Measurements from ENCODE around the gene DLL1. TPM values are rescaled to one million over a fixed set of nuclear protein-coding genes. Genes with fewer than 3 reads are reported as not detected.

Gene DLL1
- total RNA-seq, 1 donor from 2014 or later = 3.0 TPM

GRCh38 chr6:170251776-170252571 is 38.9 kb downstream of the DLL1 start:
- no peak for DNase-seq (ENCODE audit: low read depth in 2 of 2)

- no peak for DNase-seq (ENCODE audit: low read depth in 2 of 2)
Measured at GRCh38 chr6:170250981-170251775, 39.7 kb downstream of the DLL1 start.

- no peak for DNase-seq (ENCODE audit: low read depth in 2 of 2)
Measured at GRCh38 chr6:170250455-170250854, 40.4 kb downstream of the DLL1 start.

GRCh38 chr6:170249817-170250216 is 41.1 kb downstream of the DLL1 start:
- DNase-seq (ENCODE audit: low read depth in 2 of 2) = no peak

- DNase-seq (ENCODE audit: low read depth in 2 of 2) = no peak
Measured at GRCh38 chr6:170248861-170249600, 41.8 kb downstream of the DLL1 start.

- no peak for DNase-seq (ENCODE audit: low read depth in 2 of 2)
Measured at GRCh38 chr6:170248111-170248805, 42.6 kb downstream of the DLL1 start.

GRCh38 chr6:170247178-170247701 is 43.6 kb downstream of the DLL1 start:
- no peak for DNase-seq (ENCODE audit: low read depth in 2 of 2)

- DNase-seq (ENCODE audit: low read depth in 2 of 2) = no peak
Measured at GRCh38 chr6:170245475-170245992, 45.3 kb downstream of the DLL1 start.

- DNase-seq (ENCODE audit: low read depth in 2 of 2) = no peak
Measured at GRCh38 chr6:170244721-170245474, 46.0 kb downstream of the DLL1 start.

GRCh38 chr6:170243791-170244291 is 47.0 kb downstream of the DLL1 start:
- no peak for DNase-seq (ENCODE audit: low read depth in 2 of 2)

- DNase-seq (ENCODE audit: low read depth in 2 of 2) = no peak
Measured at GRCh38 chr6:170243386-170243785, 47.5 kb downstream of the DLL1 start.

- no peak for DNase-seq (ENCODE audit: low read depth in 2 of 2)
Measured at GRCh38 chr6:170238741-170239565, 51.9 kb downstream of the DLL1 start.

- no peak for DNase-seq (ENCODE audit: low read depth in 2 of 2)
Measured at GRCh38 chr6:170237999-170238740, 52.7 kb downstream of the DLL1 start.

- DNase-seq (ENCODE audit: low read depth in 2 of 2) = no peak
Measured at GRCh38 chr6:170236131-170236836, 54.6 kb downstream of the DLL1 start.

GRCh38 chr6:170235391-170236125 is 55.3 kb downstream of the DLL1 start:
- no peak for DNase-seq (ENCODE audit: low read depth in 2 of 2)

GRCh38 chr6:170234419-170234818 is 56.5 kb downstream of the DLL1 start:
- DNase-seq (ENCODE audit: low read depth in 2 of 2) = no peak

Measured in lung microvascular endothelial cell (primary cell).